GM12873 (cell line): ENCODE results near the gene NUP133.

Source experiments
- TF ChIP-seq, protein P1 (sequence below): IDR thresholded peaks from 2 replicates; pipeline ENCODE4 v1.5.1; 2012; ENCODE audit warnings: low read depth, mild to moderate bottlenecking, moderate library complexity, low read length, control low read depth; ENCODE audit not compliant: insufficient read depth; ENCODE audit errors: missing control alignments

NUP133 gene

DNA sequence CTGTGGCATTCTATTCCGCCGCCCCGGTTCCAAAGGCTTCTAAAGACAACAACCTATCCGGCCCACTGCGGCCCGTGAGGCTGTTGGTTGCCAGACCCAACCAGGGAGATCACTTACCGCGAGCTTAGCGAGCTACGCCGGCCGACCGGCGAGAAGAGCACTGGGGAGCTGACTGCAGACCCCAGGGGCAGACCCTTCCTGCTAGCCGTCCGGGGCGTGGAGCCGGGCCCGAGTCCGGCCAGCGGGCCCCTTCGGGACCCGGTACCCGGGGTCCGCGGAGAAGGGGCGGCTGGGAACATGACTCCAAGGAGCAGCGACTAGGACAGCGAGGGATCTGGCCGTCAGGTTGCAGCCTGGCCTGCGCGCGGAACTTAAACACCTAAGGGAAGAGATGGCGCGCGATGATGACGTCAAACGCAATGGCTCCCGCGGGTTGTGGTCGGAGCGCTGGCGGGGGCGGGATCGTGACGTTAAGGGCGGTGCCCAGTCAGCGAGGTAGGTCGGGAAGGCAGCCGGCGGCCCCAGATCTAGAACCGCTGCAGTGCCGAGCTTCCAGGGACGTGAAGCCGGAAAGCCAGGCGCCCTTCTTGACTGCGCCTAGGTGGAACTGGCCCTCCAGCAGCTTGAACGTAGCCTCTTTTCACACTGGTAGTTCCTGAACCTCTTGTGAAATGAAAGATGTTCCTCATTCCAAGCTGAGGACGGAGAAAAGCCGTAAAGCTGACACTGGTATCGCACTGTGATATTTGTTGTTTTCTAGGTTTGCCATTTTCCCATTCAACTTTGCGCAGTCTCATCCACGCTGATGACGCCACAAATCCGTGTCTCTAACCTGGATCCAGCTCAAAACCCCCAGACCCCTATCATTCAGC, at the start of gene NUP133:
TSS of gene NUP133 (minus strand) at position 391 of the 872 bp plus-strand sequence. CDS start at position 299, 92 bp downstream.
- TF ChIP-seq, protein P1, sequence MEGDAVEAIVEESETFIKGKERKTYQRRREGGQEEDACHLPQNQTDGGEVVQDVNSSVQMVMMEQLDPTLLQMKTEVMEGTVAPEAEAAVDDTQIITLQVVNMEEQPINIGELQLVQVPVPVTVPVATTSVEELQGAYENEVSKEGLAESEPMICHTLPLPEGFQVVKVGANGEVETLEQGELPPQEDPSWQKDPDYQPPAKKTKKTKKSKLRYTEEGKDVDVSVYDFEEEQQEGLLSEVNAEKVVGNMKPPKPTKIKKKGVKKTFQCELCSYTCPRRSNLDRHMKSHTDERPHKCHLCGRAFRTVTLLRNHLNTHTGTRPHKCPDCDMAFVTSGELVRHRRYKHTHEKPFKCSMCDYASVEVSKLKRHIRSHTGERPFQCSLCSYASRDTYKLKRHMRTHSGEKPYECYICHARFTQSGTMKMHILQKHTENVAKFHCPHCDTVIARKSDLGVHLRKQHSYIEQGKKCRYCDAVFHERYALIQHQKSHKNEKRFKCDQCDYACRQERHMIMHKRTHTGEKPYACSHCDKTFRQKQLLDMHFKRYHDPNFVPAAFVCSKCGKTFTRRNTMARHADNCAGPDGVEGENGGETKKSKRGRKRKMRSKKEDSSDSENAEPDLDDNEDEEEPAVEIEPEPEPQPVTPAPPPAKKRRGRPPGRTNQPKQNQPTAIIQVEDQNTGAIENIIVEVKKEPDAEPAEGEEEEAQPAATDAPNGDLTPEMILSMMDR, result no peak

DNA sequence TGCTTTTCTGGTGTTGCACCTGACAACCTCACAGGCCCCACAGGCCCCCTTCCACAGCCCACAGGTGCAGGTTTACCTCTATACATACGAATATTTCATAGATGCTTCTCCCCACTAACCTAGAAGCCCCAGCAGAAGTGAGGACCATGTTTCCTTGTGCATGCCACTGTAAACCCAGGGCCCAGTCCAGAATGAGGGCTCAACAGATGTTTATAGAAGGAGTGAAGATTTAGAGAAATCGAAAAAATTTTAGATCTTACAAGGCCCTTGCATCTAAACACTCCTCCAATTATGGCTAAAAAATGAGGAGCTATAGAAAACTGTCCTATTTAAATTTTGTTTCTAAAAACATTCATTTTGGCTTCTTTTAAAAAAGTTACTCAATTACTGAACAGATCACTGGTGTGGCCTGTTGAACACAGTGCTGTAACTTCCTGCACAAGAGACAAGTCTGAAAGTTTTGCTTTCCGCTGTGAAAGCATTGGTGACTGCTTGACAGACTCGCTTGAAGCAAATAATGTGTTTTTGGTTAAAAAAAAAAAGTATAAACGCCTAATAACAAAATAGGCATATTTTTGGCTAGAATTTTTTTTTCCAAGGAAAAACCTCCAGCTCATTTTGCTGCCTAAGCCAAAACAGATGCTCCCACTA, 49.2 kb upstream of the NUP133 start:
- TF ChIP-seq, protein P1, result no peak

DNA sequence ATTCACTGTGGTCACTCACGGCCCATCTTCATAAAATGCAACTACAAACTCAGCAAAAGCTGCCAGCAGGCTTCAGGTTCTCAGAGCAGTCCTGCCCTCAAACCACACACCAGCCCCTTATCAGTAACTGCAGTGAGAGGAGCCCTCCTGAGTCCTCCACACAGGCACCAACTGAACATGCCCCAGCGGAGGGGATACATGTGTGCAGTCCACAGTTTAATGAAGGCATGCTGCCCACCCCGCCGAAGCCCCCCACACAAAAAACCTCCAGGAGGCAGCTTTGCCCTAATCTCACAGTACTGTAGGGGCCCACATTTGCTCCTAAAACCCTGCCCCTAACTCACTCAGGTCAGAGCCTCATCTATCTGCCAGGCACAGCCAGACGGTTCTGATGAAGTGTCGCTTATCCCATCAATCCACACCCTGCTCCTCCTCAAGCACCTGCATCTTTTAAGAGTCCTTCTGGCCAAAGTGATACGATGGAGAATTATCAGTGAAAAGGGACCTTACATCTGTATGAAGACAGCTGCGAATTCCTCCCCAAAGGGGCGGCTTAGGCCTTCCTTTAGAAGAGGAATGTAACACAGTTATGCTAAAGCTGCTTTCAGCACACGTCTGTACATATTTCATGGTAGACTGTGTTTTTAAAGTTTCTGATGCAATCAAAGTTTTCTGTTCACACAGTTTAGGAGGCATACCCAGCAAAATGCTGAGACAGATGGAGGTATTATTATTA, 46.9 kb upstream of the NUP133 start:
- TF ChIP-seq, protein P1, result no peak

DNA sequence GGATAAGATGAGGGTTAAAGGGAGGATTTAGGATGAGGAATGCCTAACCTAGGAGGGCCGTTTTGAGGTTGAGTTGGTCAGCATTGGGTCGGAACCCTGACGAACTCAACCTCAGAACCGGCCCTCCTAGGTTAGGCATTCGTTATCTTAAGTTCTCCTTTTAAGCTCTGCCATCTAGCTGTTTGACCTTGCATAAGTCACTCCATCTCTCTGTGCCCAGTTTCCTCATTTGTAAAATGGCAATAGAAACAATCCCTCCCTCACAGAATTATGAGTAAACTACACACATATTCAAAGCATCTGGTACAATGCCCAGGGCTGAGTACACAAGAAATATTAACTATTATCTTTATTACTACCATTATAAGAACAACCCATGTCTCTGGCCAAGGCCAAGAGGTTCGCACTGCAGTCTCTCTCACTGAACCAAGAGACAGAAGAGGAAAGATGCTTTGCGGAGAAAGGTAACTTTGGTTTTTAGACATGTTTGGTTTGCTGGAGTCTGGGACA, 45.5 kb upstream of the NUP133 start:
- TF ChIP-seq, protein P1, result no peak

DNA sequence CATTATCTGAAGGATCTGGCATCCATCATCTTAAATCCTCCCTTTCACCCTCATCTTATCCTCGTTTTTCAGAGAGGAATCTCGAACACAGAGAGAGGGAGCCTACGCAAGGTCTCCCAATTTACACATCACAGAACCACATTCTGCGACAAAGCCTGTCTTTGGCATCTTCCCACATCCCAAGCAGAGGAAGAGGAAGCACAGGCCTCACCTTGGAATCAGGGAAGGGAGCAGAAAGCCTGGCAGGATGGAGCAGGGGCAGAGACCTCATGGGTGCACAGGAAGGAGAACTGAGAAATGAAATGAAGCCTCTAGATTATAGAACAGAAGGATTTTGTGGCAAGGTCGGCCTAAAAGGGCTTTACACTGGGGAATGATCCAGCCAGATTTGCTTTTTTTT, 44.6 kb upstream of the NUP133 start:
- TF ChIP-seq, protein P1, result no peak

DNA sequence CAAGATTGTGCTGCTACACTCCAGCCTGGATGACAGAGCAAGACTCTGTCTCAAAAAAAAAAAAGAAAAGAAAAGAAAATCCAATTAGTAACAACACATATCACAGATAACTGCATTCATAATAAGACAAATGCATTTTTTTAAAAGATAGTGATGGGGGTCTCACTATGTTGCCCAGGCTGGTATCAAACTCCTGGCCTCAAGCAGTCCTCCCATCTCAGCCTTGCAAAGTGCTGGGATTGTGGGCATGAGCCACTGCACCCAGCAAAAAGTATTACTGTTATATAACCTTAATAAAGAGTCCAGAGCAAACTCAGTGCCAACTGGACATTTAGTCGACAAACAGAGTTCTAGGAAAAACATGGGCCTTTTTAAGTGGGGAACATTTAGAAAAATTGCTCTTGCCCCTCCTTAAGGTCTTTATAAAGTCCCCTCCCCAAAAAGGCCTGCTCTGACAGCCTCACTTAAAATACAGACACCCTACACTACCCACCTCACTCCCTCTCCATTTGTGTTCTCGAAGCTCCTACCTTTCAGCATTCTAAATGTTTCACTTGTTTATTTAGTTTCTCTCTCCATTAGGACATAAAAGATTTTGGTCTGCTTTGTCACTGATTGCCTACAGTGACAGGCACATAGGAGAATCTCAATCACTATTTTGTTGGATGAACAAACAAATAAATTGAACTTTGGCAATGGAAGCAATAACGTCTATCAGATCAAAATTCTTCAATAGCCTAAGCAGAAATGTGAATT, 42.8 kb upstream of the NUP133 start:
- TF ChIP-seq, protein P1, result no peak
